K562 treated with DMSO at 1 percent for 12 hours (cell line): ENCODE data around the gene AGAP1. TPM values are rescaled to one million over a fixed set of nuclear protein-coding genes. Genes with fewer than 3 reads are reported as not detected.

Experiments used
- total RNA-seq: library from RNA; unstranded; fragments of 300-600 nt; gene quantifications from 2 replicates; pipeline ENCODE4 v1.2.3, GENCODE V29; 2022; ENCODE audit not compliant: insufficient read depth

Gene AGAP1
- total RNA-seq: 7.6 and 13.6 TPM in 2 replicates

DNA sequence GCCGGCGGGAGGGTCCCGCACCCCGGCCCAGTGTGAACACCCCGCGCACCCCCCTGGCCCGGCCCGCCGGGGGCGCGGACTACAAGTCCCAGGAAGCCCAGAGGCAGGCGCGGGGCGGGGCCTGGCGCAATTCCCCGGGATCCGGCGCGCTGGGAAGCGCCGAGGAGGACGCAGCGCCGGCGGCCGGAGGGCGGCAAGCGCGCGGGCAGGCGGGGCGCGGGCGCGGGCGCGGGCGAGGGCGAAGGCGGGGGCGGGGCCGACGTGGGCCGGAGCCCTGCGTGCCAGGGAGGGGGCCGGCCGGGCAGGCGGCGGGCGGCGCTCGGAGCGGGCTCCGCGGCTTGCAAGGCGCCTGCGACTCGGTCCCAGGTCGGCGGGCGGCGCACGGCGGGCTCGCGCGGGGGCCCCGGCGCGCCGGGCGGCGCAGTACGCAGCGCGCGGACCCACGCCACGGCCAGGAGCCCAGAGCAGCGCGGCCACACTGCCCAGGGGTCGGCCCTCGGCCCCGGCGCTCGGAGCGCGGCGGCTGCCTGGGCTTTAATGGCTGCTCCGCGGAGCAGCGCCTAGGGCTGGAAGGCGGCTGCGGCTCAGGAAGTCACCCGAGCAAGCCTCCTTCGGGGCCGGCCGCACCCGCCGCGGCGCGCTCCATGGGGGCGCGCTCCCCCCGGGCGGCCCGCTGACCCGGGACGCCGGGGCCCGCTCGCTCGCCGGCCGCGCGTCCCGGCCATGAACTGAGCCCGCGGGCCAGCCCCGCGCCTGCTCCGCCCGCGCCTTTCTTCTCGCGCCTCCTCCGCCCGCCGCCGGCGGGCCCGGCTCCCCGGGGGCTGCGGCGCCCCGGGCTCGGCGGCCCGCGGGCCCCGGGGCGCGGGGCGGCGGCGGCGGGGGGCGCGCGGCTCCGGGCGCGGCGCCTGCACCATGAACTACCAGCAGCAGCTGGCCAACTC lies at the start of gene AGAP1:
AGAP1 (plus strand) TSS at position 269 of the 941 bp plus-strand sequence.

DNA sequence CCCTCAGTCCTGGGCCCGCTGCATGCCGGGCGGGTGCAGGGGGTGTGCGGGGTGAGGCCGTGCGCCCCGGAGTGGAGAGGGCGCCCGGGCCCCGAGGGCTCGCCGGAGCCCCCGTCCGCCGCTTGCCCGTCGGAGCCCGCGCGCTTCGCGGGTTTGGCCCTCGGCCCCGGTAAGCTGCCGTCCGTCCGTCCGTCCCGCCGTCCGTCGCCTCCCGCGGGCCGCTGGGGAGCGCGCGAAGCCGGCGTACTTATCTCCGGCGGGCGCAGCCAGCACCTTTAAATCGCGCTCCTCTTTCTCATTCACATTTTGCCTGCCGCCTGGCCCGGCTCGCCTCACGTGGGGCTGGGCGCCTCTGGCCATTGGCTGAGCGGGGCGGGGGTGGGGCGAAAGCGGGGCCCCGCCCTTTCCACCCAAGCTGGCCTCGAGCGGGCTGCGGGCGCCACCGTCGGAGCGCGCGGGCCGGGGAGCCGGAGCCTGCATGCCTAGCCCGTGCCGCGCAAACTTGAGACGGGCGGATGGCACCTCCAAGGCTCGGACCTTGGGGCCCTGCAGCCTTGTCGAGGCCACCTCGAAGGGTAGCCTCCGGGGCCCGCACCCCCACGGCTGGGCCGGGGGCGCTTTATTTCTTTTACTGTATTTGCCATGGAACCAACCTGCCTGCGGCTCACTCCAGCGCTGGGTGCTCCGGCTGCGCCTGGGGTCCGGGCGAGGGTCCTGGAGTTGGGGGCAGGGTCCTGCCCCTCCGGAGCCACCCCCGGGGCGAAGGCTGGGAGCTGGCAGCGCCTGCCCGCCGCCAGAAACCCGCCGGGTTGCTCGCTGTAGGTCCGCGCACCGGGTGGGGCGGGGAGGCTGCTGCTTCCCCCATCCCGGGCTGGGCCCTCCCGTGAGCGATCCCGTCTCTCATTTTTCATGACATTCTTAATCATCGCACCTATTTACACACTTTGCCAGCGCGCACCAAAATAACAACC lies 674.6 kb downstream of the AGAP1 start, which contains the start of gene GBX2:
GBX2 (minus strand) TSS at position 277 of the 971 bp plus-strand sequence. CDS start 415 bp downstream, outside the sequence.

